ENCODE data around the gene AP3D1. TPM values are rescaled to one million over a fixed set of nuclear protein-coding genes. Genes with fewer than 3 reads are reported as not detected.
"Not testable (repeated sequence)": the region's sequence is repeated elsewhere in the genome, so short reads cannot be mapped to it uniquely, and the experiment has no call there.

AP3D1 gene
- total RNA-seq = 32.5 TPM
- 80.1 TPM for polyA plus RNA-seq
- long read RNA-seq, donor 1 = 0 reads
- long read RNA-seq, donor 2, partial matches to known transcripts = 39 of 40 reads
- long read RNA-seq, donor 2, other reads (novel, unspliced or antisense) = 0 of 40 reads
- long read RNA-seq, donor 3, full-length matches to known transcripts = 2 of 2 reads
- long read RNA-seq, donor 3, partial matches to known transcripts = 0 of 2 reads
- long read RNA-seq, donor 3, other reads (novel, unspliced or antisense) = 0 of 2 reads
- long read RNA-seq, donor 4, full-length matches to known transcripts = 1 of 1 reads
- long read RNA-seq, donor 4, partial matches to known transcripts = 0 of 1 reads
- long read RNA-seq, donor 4, other reads (novel, unspliced or antisense) = 0 of 1 reads
- long read RNA-seq, donor 5, partial matches to known transcripts = 0 of 2 reads
- long read RNA-seq, donor 5, other reads (novel, unspliced or antisense) = 0 of 2 reads
- long read RNA-seq, donor 6, full-length matches to known transcripts = 1 of 1 reads
- long read RNA-seq, donor 6, partial matches to known transcripts = 0 of 1 reads
- long read RNA-seq, donor 6, other reads (novel, unspliced or antisense) = 0 of 1 reads
- long read RNA-seq, donor 7, full-length matches to known transcripts = 2 of 2 reads
- long read RNA-seq, donor 7, partial matches to known transcripts = 0 of 2 reads
- long read RNA-seq, donor 7, other reads (novel, unspliced or antisense) = 0 of 2 reads
- long read RNA-seq, donor 8, partial matches to known transcripts = 0 of 2 reads
- long read RNA-seq, donor 8, other reads (novel, unspliced or antisense) = 0 of 2 reads
- long read RNA-seq, donor 9 = 0 reads
- long read RNA-seq, donor 10, partial matches to known transcripts = 6 of 8 reads
- long read RNA-seq, donor 10, other reads (novel, unspliced or antisense) = 0 of 8 reads

- peak within 1 kb of the TSS; percentile 84 to 99 for H3K4me3 ChIP-seq (ENCODE audit: low read length in 2 of 2)
- WGBS = 1% methylated on average over 74 of the region's 74 CpGs
- H3K9me3 ChIP-seq (ENCODE audit: control insufficient read depth in 2 of 2, insufficient read depth in 1 of 2, low read length in 1 of 2) = no peaks in the 10 kb centered on the region
- H3K36me3 ChIP-seq (ENCODE audit: control insufficient read depth in 2 of 2, insufficient read depth in 2 of 2, low read length in 1 of 2) = peaks cover 2 to 7% of the 10 kb centered on the region in 2 donors
- peaks cover 18 to 40% of the 10 kb centered on the region in 2 donors for H3K4me1 ChIP-seq (ENCODE audit: control insufficient read depth in 2 of 2, insufficient read depth in 2 of 2, low read length in 2 of 2)
- H3K27ac ChIP-seq (ENCODE audit: low read depth in 1 of 2, low read length in 1 of 2) = peak within 1 kb of the TSS; percentile 51 to 86
- peak; percentile 98 to 100 (median 99) for DNase-seq (ENCODE audit: low read depth in 6 of 9, low spot score in 9 of 9)
- H3K27me3 ChIP-seq (ENCODE audit: control insufficient read depth in 2 of 2, insufficient read depth in 1 of 2, low read length in 1 of 2) = no peaks in the 10 kb centered on the region
Observed at GRCh38 chr19:2151339-2152229, at the start of gene AP3D1. Gene AP3D1, minus strand, starts transcription at chr19:2151566. Its CDS starts 232 bp downstream, at chr19:2151334.

- 97% methylated on average over 50 of the region's 50 CpGs for WGBS
- not testable (repeated sequence) for H3K27ac ChIP-seq (ENCODE audit: low read depth in 1 of 2, low read length in 1 of 2)
- peaks cover 55 to 61% of the 10 kb centered on the region in 2 donors for H3K36me3 ChIP-seq (ENCODE audit: control insufficient read depth in 2 of 2, insufficient read depth in 2 of 2, low read length in 1 of 2)
Observed at GRCh38 chr19:2200624-2201294, 49.4 kb upstream of the AP3D1 start.

GRCh38 chr19:2199861-2200623, 48.7 kb upstream of the AP3D1 start:
- DNase-seq (ENCODE audit: low read depth in 6 of 9, low spot score in 9 of 9) = no peak
- Histone ChIP-seq H3K36me3 (ENCODE audit: control insufficient read depth in 2 of 2, insufficient read depth in 2 of 2, low read length in 1 of 2) (peaks cover 56 to 69% of the 10 kb centered on the region in 2 donors), H3K27me3 (ENCODE audit: control insufficient read depth in 2 of 2, insufficient read depth in 1 of 2, low read length in 1 of 2) (no peaks in the 10 kb centered on the region), H3K4me1 (ENCODE audit: control insufficient read depth in 2 of 2, insufficient read depth in 2 of 2, low read length in 2 of 2) (peaks cover 0 to 9% of the 10 kb centered on the region in 2 donors), H3K27ac (ENCODE audit: low read depth in 1 of 2, low read length in 1 of 2) (no peak overlapping the region), H3K4me3 (ENCODE audit: low read length in 2 of 2) (no peak overlapping the region), H3K9me3 (ENCODE audit: control insufficient read depth in 2 of 2, insufficient read depth in 1 of 2, low read length in 1 of 2) (no peaks in the 10 kb centered on the region)
- 97% methylated on average over 37 of the region's 37 CpGs for WGBS

More at GRCh38 chr19:2200624-2201294, 49.4 kb upstream of the AP3D1 start:
- DNase-seq (ENCODE audit: low read depth in 6 of 9, low spot score in 9 of 9); H3K27me3 ChIP-seq (ENCODE audit: control insufficient read depth in 2 of 2, insufficient read depth in 1 of 2, low read length in 1 of 2); H3K4me1 ChIP-seq (ENCODE audit: control insufficient read depth in 2 of 2, insufficient read depth in 2 of 2, low read length in 2 of 2); H3K9me3 ChIP-seq (ENCODE audit: control insufficient read depth in 2 of 2, insufficient read depth in 1 of 2, low read length in 1 of 2); H3K4me3 ChIP-seq (ENCODE audit: low read length in 2 of 2): not testable (repeated sequence)

- Histone ChIP-seq H3K9me3 (ENCODE audit: control insufficient read depth in 2 of 2, insufficient read depth in 1 of 2, low read length in 1 of 2) (no peaks in the 10 kb centered on the region), H3K4me1 (ENCODE audit: control insufficient read depth in 2 of 2, insufficient read depth in 2 of 2, low read length in 2 of 2) (peaks cover 0 to 9% of the 10 kb centered on the region in 2 donors), H3K27me3 (ENCODE audit: control insufficient read depth in 2 of 2, insufficient read depth in 1 of 2, low read length in 1 of 2) (no peaks in the 10 kb centered on the region), H3K27ac (ENCODE audit: low read depth in 1 of 2, low read length in 1 of 2) (no peak overlapping the region), H3K4me3 (ENCODE audit: low read length in 2 of 2) (no peak overlapping the region), H3K36me3 (ENCODE audit: control insufficient read depth in 2 of 2, insufficient read depth in 2 of 2, low read length in 1 of 2) (peaks cover 60 to 72% of the 10 kb centered on the region in 2 donors)
- 87% methylated on average over 18 of the region's 18 CpGs for WGBS
- DNase-seq (ENCODE audit: low read depth in 6 of 9, low spot score in 9 of 9) = no peak
Observed at GRCh38 chr19:2199215-2199614, 47.8 kb upstream of the AP3D1 start.

GRCh38 chr19:2198317-2198716, 47.0 kb upstream of the AP3D1 start:
- H3K27me3 ChIP-seq (ENCODE audit: control insufficient read depth in 2 of 2, insufficient read depth in 1 of 2, low read length in 1 of 2) = no peaks in the 10 kb centered on the region
- no peak overlapping the region for H3K4me3 ChIP-seq (ENCODE audit: low read length in 2 of 2)
- DNase-seq (ENCODE audit: low read depth in 6 of 9, low spot score in 9 of 9) = no peak
- no peak overlapping the region for H3K27ac ChIP-seq (ENCODE audit: low read depth in 1 of 2, low read length in 1 of 2)
- 95% methylated on average over 22 of the region's 22 CpGs for WGBS
- H3K9me3 ChIP-seq (ENCODE audit: control insufficient read depth in 2 of 2, insufficient read depth in 1 of 2, low read length in 1 of 2) = no peaks in the 10 kb centered on the region
- peaks cover 56 to 74% of the 10 kb centered on the region in 2 donors for H3K36me3 ChIP-seq (ENCODE audit: control insufficient read depth in 2 of 2, insufficient read depth in 2 of 2, low read length in 1 of 2)
- peaks cover 0 to 9% of the 10 kb centered on the region in 2 donors for H3K4me1 ChIP-seq (ENCODE audit: control insufficient read depth in 2 of 2, insufficient read depth in 2 of 2, low read length in 2 of 2)

- Histone ChIP-seq H3K4me3 (ENCODE audit: low read length in 2 of 2) (no peak overlapping the region), H3K36me3 (ENCODE audit: control insufficient read depth in 2 of 2, insufficient read depth in 2 of 2, low read length in 1 of 2) (peaks cover 61 to 77% of the 10 kb centered on the region in 2 donors), H3K9me3 (ENCODE audit: control insufficient read depth in 2 of 2, insufficient read depth in 1 of 2, low read length in 1 of 2) (no peaks in the 10 kb centered on the region), H3K27me3 (ENCODE audit: control insufficient read depth in 2 of 2, insufficient read depth in 1 of 2, low read length in 1 of 2) (no peaks in the 10 kb centered on the region), H3K27ac (ENCODE audit: low read depth in 1 of 2, low read length in 1 of 2) (no peak overlapping the region), H3K4me1 (ENCODE audit: control insufficient read depth in 2 of 2, insufficient read depth in 2 of 2, low read length in 2 of 2) (peaks cover 0 to 9% of the 10 kb centered on the region in 2 donors)
- no peak for DNase-seq (ENCODE audit: low read depth in 6 of 9, low spot score in 9 of 9)
- 95% methylated on average over 15 of the region's 15 CpGs for WGBS
Observed at GRCh38 chr19:2197270-2197669, 45.9 kb upstream of the AP3D1 start.

- no peaks in the 10 kb centered on the region for H3K27me3 ChIP-seq (ENCODE audit: control insufficient read depth in 2 of 2, insufficient read depth in 1 of 2, low read length in 1 of 2)
- H3K27ac ChIP-seq (ENCODE audit: low read depth in 1 of 2, low read length in 1 of 2) = no peak overlapping the region
- DNase-seq (ENCODE audit: low read depth in 6 of 9, low spot score in 9 of 9) = no peak
- H3K4me3 ChIP-seq (ENCODE audit: low read length in 2 of 2) = no peak overlapping the region
- peaks cover 0 to 9% of the 10 kb centered on the region in 2 donors for H3K4me1 ChIP-seq (ENCODE audit: control insufficient read depth in 2 of 2, insufficient read depth in 2 of 2, low read length in 2 of 2)
- no peaks in the 10 kb centered on the region for H3K9me3 ChIP-seq (ENCODE audit: control insufficient read depth in 2 of 2, insufficient read depth in 1 of 2, low read length in 1 of 2)
- H3K36me3 ChIP-seq (ENCODE audit: control insufficient read depth in 2 of 2, insufficient read depth in 2 of 2, low read length in 1 of 2) = peaks cover 66 to 78% of the 10 kb centered on the region in 2 donors
- WGBS = 97% methylated on average over 19 of the region's 19 CpGs
Observed at GRCh38 chr19:2195914-2196313, 44.5 kb upstream of the AP3D1 start.
